Activated CD4-positive, alpha-beta T cell treated with anti-CD3 and anti-CD28 coated beads, Interleukin-2, Interleukin-6, amounts not matched to agents 100 ng/mL and 50 ng/mL, durations not matched to agents 16 hours and 8 hours (primary cell): ENCODE measurements around the gene DNAJC12.
"Not testable (repeated sequence)": the region's sequence is repeated elsewhere in the genome, so short reads cannot be mapped to it uniquely, and the experiment has no call there.

Experiments used
- DNase-seq: peaks from one replicate; pipeline ENCODE4 v3.0.0-alpha.2; 2020

DNAJC12 gene

GRCh38 chr10:67837541-67838314 lies at the start of gene DNAJC12:
DNAJC12 (minus strand) TSS chr10:67838188; CDS start chr10:67838011, 177 bp downstream.
- DNase-seq: peak; percentile 47

- peak; percentile 86 for DNase-seq
Measured at GRCh38 chr10:67884842-67885670, 47.1 kb upstream of the DNAJC12 start.

- peak; percentile 97 for DNase-seq
Measured at GRCh38 chr10:67884313-67884841, 46.4 kb upstream of the DNAJC12 start, which contains the start of gene SIRT1. SIRT1 (plus strand) TSS chr10:67884656; CDS start chr10:67884722, 66 bp downstream.

- no peak for DNase-seq
Measured at GRCh38 chr10:67883710-67884312, 45.8 kb upstream of the DNAJC12 start.

GRCh38 chr10:67878133-67878532 lies 40.1 kb upstream of the DNAJC12 start:
- DNase-seq: no peak

GRCh38 chr10:67877421-67877820 lies 39.4 kb upstream of the DNAJC12 start:
- not testable (repeated sequence) for DNase-seq

- DNase-seq: no peak
Measured at GRCh38 chr10:67875340-67876238, 37.6 kb upstream of the DNAJC12 start.

- no peak for DNase-seq
Measured at GRCh38 chr10:67869996-67870395, 32.0 kb upstream of the DNAJC12 start.

GRCh38 chr10:67868132-67868531 lies 30.1 kb upstream of the DNAJC12 start:
- DNase-seq: no peak

GRCh38 chr10:67864607-67865371 lies 26.8 kb upstream of the DNAJC12 start:
- no peak for DNase-seq

GRCh38 chr10:67863094-67863493 lies 25.1 kb upstream of the DNAJC12 start:
- no peak for DNase-seq

GRCh38 chr10:67861750-67862432 lies 23.9 kb upstream of the DNAJC12 start:
- DNase-seq: no peak

GRCh38 chr10:67858971-67859370 lies 21.0 kb upstream of the DNAJC12 start:
- DNase-seq: no peak

GRCh38 chr10:67853512-67853911 lies 15.5 kb upstream of the DNAJC12 start:
- no peak for DNase-seq

- DNase-seq: no peak
Measured at GRCh38 chr10:67852761-67853160, 14.8 kb upstream of the DNAJC12 start.

GRCh38 chr10:67851186-67851585 lies 13.2 kb upstream of the DNAJC12 start:
- no peak for DNase-seq

GRCh38 chr10:67849331-67850011 lies 11.5 kb upstream of the DNAJC12 start:
- DNase-seq: peak; percentile 98

GRCh38 chr10:67843284-67843683 lies 5.3 kb upstream of the DNAJC12 start:
- no peak for DNase-seq

GRCh38 chr10:67841737-67842136 lies 3.7 kb upstream of the DNAJC12 start:
- no peak for DNase-seq

- DNase-seq: no peak
Measured at GRCh38 chr10:67839951-67840350, 2.0 kb upstream of the DNAJC12 start.
